HAP-1 (cell line): ENCODE results near the gene MMP13.
"Not testable (repeated sequence)": the region's sequence is repeated elsewhere in the genome, so short reads cannot be mapped to it uniquely, and the experiment has no call there.

Source experiments
- DNase-seq, 2 experiments: peaks; one replicate each; pipeline ENCODE4 v3.0.0-alpha.2; 2016 to 2020; ENCODE audit warnings: low spot score in 2 of 2
- H3K27me3 ChIP-seq: fragments of 250-450 bp; sonication (Bioruptor Pico); 2 replicates; pipeline ENCODE4 v1.5.1; 2020; ENCODE audit warnings: low read depth, mild to moderate bottlenecking, moderate library complexity
- H3K36me3 ChIP-seq: fragments of 250-450 bp; sonication (Bioruptor Pico); replicated peaks from 2 replicates; pipeline ENCODE4 v1.5.1; 2020; ENCODE audit warnings: mild to moderate bottlenecking
- H3K4me1 ChIP-seq: fragments of 250-450 bp; sonication (Bioruptor Pico); 2 replicates; pipeline ENCODE4 v1.5.1; 2020; ENCODE audit warnings: mild to moderate bottlenecking
- H3K4me3 ChIP-seq: fragments of 250-450 bp; sonication (Bioruptor Pico); 2 replicates; pipeline ENCODE4 v1.5.1; 2020; ENCODE audit warnings: mild to moderate bottlenecking, moderate library complexity
- H3K9me3 ChIP-seq: fragments of 250-450 bp; sonication (Bioruptor Pico); 2 replicates; pipeline ENCODE4 v1.5.1; 2020; ENCODE audit warnings: mild to moderate bottlenecking, moderate library complexity
- in situ Hi-C: fragments of 300-500 bp; cut with MboI; formaldehyde crosslinking; loops from 3 replicates; pipeline ENCODE4 v1.14.3; 2020; ENCODE audit warnings: low sequenced_read_pairs, inconsistent platforms, mixed read lengths

MMP13 gene

DNA sequence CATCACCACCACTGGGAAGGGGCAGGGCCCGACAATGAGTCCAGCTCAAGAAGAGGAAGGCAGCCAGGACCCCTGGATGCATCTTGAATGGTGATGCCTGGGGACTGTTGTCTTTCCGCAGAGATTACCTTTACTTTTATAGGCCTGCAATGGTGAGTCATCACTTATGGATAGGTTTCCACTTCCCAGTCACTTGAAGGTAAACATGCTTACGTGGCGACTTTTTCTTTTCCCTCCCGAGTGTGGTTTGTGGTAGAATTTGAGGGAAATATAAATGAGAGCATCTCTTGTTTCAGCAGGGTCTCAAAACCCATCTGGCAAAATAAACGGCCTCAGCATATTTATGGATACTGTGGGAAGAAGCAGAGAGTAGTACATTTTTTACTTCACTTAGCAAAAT, at the start of gene MMP13:
Gene MMP13, minus strand, starts transcription at position 109 of the 400 bp plus-strand sequence. Its CDS starts 27 bp downstream, at position 82.
- Histone ChIP-seq H3K4me3 (no peak within 1 kb of the TSS), H3K9me3 (no peaks in the 10 kb centered on the region), H3K36me3 (no peaks in the 10 kb centered on the region), H3K4me1 (no peaks in the 10 kb centered on the region), H3K27me3 (no peaks in the 10 kb centered on the region)
- DNase-seq, result no peak
- in situ Hi-C loops, result no loop called here

DNA sequence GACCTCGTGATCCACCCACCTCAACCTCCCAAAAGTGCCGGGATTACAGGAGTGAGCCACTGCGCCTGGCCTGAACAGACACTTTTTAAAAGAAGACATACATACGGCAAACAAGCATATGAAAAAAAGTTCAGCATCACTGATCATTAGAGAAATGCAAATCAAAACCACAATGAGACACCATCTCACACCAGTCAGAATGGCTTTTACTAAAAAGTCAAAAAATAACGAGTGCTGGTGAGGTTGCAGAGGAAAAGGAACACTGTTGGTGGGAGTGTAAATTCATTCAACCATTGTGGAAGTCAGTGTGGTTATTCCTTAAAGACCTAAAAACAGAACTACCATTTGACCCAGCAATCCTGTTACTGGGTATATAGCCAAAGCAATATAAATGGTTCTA, 48.7 kb upstream of the MMP13 start:
- H3K9me3 ChIP-seq, in situ Hi-C loops, H3K4me3 ChIP-seq, DNase-seq, H3K27me3 ChIP-seq, H3K4me1 ChIP-seq, H3K36me3 ChIP-seq: not testable (repeated sequence)

DNA sequence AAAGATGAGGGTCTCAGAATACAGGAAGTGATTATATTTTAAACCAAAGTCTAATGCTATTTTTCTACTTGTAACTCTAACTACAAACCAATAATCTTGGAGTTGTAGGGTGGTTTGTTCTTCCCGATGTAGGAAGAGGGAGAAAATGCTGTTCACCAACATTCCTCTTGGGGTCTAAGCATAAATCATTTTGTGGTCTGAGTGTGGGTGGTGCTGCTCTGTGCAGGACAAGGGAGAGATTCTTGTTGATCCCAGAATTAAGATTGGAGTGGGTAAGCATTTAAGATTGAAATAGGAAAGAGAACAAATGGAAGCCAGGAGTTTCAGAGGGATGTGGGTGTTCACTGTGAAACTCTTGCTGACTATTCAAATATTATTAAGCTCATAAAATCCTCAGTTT, 38.6 kb upstream of the MMP13 start:
- no peaks in the 10 kb centered on the region for H3K4me1 ChIP-seq
- H3K4me3 ChIP-seq, result no peak overlapping the region
- no peaks in the 10 kb centered on the region for H3K9me3 ChIP-seq
- no peak for DNase-seq
- H3K27me3 ChIP-seq, result peaks cover 3% of the 10 kb centered on the region
- H3K36me3 ChIP-seq, result no peaks in the 10 kb centered on the region
- in situ Hi-C loops, result no loop called here

DNA sequence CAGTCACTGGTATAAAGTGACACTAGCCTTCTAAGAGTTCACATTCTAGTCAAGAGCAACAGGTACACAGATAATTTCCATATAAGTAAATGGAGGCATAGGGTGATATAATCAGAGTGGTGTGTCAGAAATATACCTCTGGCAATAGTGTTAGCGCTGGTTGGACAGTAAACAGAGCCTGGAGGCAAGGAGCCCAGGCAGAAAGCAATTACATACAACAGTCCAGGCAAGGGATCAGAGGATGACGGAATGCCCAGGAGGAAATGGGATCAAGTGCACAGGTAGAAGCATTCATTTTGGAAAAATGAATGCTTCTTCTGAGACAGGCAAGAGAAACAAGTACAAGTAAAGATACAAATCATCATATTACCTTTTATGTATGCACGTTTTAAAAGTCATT, 36.2 kb upstream of the MMP13 start:
- no peak overlapping the region for H3K4me3 ChIP-seq

DNA sequence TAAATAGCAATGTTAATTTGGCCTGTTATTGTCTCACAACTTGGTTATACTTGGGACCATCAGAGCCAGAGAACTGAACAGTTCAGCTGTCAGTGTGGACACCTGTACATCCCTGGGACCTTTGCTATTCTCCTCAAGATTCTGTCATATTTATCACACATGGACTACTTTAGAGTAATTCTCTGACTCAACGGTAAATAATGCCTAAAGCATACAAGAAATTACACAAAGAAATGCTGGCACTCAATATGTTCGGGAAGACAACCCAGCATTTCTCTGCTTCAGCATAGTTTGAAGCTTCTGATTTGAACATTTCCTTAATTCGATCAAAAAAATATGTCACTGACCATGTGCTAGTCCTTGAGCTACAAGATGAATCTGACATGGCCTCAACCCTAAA, 34.6 kb upstream of the MMP13 start:
- H3K36me3 ChIP-seq, result no peaks in the 10 kb centered on the region
- in situ Hi-C loops, result no loop called here
- peaks cover 3% of the 10 kb centered on the region for H3K27me3 ChIP-seq
- H3K4me1 ChIP-seq, result no peaks in the 10 kb centered on the region
- DNase-seq, result no peak
- H3K4me3 ChIP-seq, result no peak overlapping the region
- H3K9me3 ChIP-seq, result no peaks in the 10 kb centered on the region

More for the DNA sequence above, 36.2 kb upstream of the MMP13 start:
- Histone ChIP-seq H3K9me3 (no peaks in the 10 kb centered on the region), H3K36me3 (no peaks in the 10 kb centered on the region), H3K4me1 (no peaks in the 10 kb centered on the region), H3K27me3 (peaks cover 3% of the 10 kb centered on the region)
- in situ Hi-C loops, result no loop called here
- no peak for DNase-seq

DNA sequence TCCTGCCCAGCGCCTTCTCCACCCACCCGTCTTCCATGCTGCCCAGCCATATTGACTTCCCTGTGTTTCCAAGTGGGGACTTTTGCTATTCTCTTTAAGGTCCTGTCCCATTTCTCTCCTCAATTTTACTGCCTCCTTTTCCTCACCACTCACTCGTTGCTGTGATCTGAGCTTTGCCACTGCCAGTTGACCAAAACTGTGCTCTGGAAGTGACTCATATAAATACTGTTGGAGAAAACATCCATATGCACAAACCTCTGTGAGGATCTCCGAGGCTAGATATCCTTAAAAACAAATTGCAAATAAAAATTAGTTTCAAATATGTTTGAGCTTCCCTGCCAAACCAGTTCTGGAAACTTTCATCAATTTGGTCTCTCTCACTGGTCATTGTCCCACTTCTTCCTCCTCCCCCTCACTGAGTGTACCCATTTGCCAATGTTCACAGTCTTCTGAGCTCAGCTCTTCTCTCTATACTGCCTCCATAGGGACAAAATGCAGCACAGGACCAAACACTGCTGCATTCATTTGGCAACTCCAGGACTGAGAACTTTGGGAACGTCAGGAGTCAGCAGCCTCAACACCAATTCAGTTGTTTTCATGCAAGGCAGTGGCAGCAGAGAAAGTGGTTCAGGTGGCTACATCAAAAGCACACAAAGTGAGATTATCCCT, 34.0 kb upstream of the MMP13 start:
- no peak for DNase-seq
- in situ Hi-C loops, result no loop called here
- Histone ChIP-seq H3K36me3 (no peaks in the 10 kb centered on the region), H3K27me3 (peaks cover 3% of the 10 kb centered on the region; the same call in 1 of the 2 replicates), H3K9me3 (no peaks in the 10 kb centered on the region), H3K4me1 (no peaks in the 10 kb centered on the region), H3K4me3 (no peak overlapping the region)

DNA sequence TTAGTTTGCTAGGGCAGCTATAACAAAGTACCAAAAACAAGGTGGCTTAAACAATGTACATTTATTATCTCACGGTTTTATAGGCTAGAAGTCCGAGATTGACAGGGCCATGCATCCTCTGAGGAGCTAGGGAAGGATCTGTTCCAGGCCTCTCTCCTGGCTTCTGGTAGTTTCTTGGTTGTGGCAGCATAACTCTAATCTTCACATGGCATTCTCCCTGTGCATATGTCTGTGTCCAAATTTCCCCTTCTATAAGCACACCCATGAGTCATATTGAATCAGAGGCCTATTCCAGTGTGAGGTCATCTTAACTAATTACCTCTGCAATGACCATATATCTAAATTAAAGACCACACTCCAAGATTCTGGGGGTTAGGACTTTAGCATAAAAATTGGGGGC, 31.3 kb upstream of the MMP13 start:
- Histone ChIP-seq H3K27me3 (peaks cover 3% of the 10 kb centered on the region; the same call in 1 of the 2 replicates), H3K4me3 (no peak overlapping the region), H3K9me3 (no peaks in the 10 kb centered on the region), H3K4me1 (no peaks in the 10 kb centered on the region), H3K36me3 (no peaks in the 10 kb centered on the region)
- DNase-seq, result no peak
- in situ Hi-C loops, result no loop called here

DNA sequence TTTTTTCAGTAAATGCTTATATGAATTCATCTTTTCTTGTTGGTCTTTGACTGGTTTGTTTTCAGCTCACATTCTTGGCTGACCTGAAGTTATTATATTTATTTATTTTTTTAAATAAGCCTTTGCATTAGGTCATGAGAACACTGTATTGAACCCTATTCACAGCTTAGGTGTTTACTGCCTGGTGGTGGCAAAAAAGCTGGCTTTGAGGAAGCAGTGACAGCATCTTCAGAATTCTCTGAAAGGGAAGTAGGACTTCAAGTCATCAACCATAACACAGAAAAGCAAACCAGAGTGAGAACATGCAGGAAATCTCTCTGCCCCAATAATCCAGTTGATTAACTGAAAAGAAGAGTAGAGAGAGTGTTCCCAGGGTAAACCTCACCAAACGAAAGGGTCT, 30.3 kb upstream of the MMP13 start:
- Histone ChIP-seq H3K4me3 (no peak overlapping the region), H3K27me3 (peaks cover under 1% of the 10 kb centered on the region; the same call in 1 of the 2 replicates), H3K9me3 (no peaks in the 10 kb centered on the region), H3K36me3 (no peaks in the 10 kb centered on the region), H3K4me1 (no peaks in the 10 kb centered on the region)
- in situ Hi-C loops, result no loop called here
- DNase-seq, result no peak

DNA sequence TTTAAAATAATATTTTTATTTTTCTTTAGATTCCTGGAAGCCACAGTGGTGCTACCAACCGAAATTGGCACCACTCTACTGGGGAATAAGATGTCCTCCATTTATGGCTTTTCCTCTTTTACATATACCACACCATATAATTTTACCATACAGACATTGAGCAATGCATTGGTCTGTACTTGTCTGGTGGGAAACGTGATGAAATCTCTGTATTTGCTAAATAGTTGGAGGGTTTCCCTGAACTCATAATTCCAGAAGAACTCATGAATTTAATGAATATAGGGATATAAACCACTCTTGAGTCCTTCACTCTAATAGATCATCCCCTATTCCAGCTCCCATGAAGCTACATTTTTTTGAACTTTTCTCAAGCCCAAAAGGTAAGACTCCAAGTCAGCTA, 28.0 kb upstream of the MMP13 start:
- H3K4me3 ChIP-seq, result no peak overlapping the region
- no peaks in the 10 kb centered on the region for H3K4me1 ChIP-seq
- no peaks in the 10 kb centered on the region for H3K36me3 ChIP-seq
- in situ Hi-C loops, result no loop called here
- H3K9me3 ChIP-seq, result no peaks in the 10 kb centered on the region
- H3K27me3 ChIP-seq, result no peaks in the 10 kb centered on the region
- no peak for DNase-seq

DNA sequence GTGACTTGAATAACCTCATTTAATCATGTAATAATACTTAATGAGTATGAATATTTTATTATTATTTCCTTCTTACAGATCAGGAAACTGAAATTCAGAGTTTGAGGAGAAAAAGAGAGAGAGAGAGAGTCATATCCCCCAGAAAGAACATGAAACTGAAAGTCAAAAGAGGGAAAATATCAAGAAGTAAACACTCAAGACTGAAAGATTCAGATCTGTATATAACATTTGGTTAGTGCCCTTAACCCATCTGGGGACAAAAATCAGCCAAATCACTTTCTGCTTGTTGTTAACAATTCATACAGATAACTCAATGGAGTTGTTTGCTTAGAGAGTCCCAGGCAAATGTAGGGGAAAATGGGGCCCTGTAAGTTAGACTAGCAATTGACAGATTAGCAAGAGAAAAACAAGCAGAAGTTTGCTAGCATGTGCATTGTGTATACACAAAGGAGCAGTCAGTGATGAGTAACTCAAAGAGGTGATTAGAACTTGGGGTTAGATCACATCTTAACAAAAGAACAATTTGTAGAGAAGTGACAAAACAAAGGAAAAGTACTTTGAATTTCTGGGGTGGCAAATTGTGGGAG, 25.9 kb upstream of the MMP13 start:
- DNase-seq, result no peak
- in situ Hi-C loops, result no loop called here
- H3K9me3 ChIP-seq, result no peaks in the 10 kb centered on the region
- no peak overlapping the region for H3K4me3 ChIP-seq
- H3K27me3 ChIP-seq, result no peaks in the 10 kb centered on the region
- H3K4me1 ChIP-seq, result no peaks in the 10 kb centered on the region
- H3K36me3 ChIP-seq, result no peaks in the 10 kb centered on the region

DNA sequence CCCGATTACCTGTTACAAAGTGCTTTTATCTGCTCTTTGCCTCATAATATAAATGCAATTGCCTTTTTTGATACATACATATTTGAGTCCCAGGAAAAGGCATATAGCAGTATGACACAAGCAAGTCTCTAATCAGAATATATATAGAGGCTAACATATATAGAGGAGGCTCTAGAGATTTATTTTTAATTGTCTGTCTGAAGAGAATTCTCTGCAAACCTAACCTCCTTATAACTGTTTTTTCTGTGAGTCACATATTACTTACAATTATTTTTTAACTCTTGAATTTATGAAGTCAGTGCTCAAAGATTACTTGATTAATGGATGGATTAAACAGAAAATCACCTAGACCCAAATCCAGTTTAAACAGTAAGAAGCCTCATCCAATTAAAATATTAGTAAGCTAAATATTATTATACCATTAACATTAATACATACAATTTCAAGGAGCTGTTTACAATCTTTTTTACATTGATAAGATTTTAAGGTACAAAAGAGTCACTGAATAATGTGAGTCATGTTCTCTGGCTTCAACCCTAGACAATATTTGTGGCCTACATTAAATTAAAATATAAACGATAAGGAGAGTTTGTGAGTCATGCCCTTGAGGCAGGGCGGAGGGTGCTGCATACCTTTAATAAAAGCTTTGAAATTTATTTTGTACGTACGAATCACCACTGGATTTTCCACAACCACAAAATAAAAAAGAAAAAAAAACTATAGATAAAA, 19.2 kb upstream of the MMP13 start:
- in situ Hi-C loops, result no loop called here
- DNase-seq, result no peak

DNA sequence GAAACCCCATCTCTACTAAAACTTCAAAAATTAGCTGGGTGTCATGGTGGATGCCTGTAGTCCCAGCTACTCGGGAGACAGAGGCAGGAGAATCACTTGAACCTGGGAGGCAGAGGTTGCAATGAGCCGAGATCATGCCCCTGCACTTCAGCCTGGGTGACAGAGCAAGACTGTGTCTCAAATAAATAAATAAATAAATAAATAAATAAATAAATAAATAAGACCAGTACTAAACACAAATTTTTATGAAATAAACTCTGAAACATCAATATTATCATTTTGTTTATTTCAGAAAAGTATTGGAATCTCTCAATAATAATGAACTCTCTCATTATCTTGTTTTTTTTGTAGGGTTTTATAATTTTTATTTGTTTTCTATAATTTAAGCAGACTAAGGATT, 18.2 kb upstream of the MMP13 start:
- H3K9me3 ChIP-seq, DNase-seq, H3K4me3 ChIP-seq, H3K4me1 ChIP-seq, H3K27me3 ChIP-seq, in situ Hi-C loops, H3K36me3 ChIP-seq: not testable (repeated sequence)

More for the DNA sequence above, 19.2 kb upstream of the MMP13 start:
- H3K36me3 ChIP-seq, result no peaks in the 10 kb centered on the region
- H3K4me1 ChIP-seq, result no peaks in the 10 kb centered on the region
- H3K4me3 ChIP-seq, result no peak overlapping the region
- H3K9me3 ChIP-seq, result no peaks in the 10 kb centered on the region
- 0 out of 2 replicates have a peak, but pooled peaks cover 2% of the 10 kb centered on the region for H3K27me3 ChIP-seq

DNA sequence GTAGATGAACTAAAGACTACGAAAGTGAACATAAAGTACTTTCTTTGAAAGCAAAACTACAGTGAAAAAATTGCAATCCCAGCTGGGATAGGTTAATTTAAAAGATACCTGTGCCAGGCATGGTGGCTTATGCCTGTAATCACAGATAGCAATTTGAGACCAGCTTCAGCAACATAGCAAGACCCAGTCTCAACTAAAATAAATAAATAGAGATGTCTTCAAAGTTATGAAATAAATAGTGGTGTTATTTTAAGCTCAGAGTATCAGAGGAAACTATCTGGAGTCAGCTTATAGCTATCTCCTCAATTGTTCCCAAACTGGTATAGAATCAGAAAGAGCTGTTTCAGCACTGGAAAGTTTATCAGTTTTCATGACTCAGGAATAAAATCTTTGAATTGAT, 17.3 kb upstream of the MMP13 start:
- Histone ChIP-seq H3K36me3 (no peaks in the 10 kb centered on the region), H3K27me3 (0 out of 2 replicates have a peak, but pooled peaks cover 2% of the 10 kb centered on the region), H3K4me3 (no peak overlapping the region), H3K4me1 (no peaks in the 10 kb centered on the region), H3K9me3 (no peaks in the 10 kb centered on the region)
- in situ Hi-C loops, result no loop called here
- no peak for DNase-seq

DNA sequence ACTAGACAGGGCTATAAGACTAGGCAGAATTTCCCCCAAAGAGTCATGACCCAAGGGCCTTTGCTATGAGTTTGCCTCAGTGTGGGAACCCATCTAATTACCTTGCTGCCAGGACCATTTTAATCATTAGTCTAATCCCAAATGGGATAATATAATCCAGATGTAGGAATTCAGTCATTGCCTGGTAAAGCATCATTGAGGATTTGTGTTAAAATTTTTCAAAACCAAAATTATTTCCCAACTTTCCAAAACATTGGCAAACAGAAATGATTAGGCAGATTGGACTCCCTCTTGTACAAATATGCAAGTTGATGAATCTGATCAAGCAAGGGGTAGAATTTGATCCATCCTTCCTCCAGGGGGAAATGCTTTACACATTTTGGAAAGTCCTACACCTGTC, 16.2 kb upstream of the MMP13 start:
- no peaks in the 10 kb centered on the region for H3K36me3 ChIP-seq
- H3K27me3 ChIP-seq, result 0 out of 2 replicates have a peak, but pooled peaks cover 2% of the 10 kb centered on the region
- in situ Hi-C loops, result no loop called here
- H3K4me1 ChIP-seq, result no peaks in the 10 kb centered on the region
- H3K4me3 ChIP-seq, result no peak overlapping the region
- no peak for DNase-seq
- no peaks in the 10 kb centered on the region for H3K9me3 ChIP-seq
